Testis (tissue), 2 donors: ENCODE data around the gene MRPL21.

ENCODE experiments used
- CTCF ChIP-seq, 3 experiments: fragments of 450-650 bp in 2 of 3; fragments of 200-600 bp in 1 of 3; sonication (generic) in 1 of 3; IDR thresholded peaks; one replicate each; pipeline ENCODE4 v1.5.1; 2016 to 2019; ENCODE audit warnings: antibody characterized with exemption in 3 of 3, mild to moderate bottlenecking in 2 of 3, moderate library complexity in 1 of 3
- POLR2A ChIP-seq: fragments of 450-650 bp; IDR thresholded peaks from one replicate; pipeline ENCODE4 v1.6.1; 2017; ENCODE audit warnings: antibody characterized with exemption, mild to moderate bottlenecking, moderate library complexity

- no peak for TF ChIP-seq POLR2A
- TF ChIP-seq CTCF (IDR thresholded peaks at IDR 0.05), result no peak
Observed at GRCh38 chr11:68940651-68941323, 37.2 kb upstream of the MRPL21 start.
